GM08714 (cell line): Measurements from ENCODE around the gene UBA1.

Experiments
- H3K4me3 ChIP-seq: fragments of 200-500 bp; sonication (Bioruptor generic); 2 replicates; pipeline ENCODE4 v1.5.1; 2014; ENCODE audit warnings: mild to moderate bottlenecking, low read length, inconsistent platforms
- ZNF274 ChIP-seq: IDR thresholded peaks from 2 replicates; pipeline ENCODE4 v1.6.1; 2012; ENCODE audit warnings: mild to moderate bottlenecking, low read depth, low read length

UBA1 gene

DNA sequence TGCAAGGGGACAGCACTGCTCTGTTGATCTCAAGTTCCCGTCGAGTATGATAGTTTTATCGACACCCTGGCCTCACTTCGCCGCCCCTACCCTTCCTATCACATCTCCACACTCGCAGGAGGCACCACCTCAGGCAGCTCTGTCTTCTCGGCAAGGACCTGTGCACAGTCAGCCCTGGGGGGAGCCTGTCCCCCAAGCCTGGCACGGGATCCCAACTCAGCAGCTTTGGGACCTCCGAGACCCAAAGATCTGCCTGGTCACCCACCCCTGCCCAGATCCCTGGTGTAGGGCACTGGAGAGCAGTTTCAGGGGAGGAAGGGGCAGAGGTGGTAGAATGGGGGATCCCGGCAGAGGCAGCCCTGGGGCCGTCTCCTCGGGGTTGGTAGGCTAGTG lies 18.0 kb upstream of the UBA1 start:
- TF ChIP-seq ZNF274: no peak

DNA sequence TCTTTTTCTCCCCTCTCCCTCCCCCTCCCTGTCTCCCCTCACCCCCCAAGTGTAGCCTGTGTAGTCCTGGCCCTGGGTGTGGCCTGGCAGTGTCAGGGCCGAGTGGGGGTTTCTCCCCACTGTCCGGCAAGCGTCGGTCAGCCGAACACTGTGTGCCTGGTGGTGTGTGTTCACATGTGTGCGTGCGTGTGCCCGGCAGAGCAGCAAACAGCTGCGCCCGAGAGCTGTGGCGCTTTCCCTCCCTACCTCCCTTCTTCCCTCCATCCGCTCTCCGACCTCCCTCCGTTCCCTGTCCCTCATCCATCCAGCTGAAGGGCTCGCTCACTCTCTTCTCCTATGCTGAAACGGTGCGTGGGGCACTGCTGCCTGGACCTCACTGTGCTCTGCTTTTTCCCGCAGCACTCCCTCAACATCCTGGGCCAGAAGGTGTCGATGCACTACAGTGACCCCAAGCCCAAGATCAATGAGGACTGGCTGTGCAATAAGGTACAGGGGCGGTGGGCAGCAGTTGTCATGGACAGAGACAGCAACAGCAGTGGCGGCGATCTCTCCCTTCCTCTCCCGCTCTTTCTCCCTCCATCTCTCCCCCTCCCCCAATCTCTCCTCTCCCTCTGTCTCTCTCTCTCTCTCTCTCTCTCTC lies 17.4 kb upstream of the UBA1 start:
- no peak overlapping the region for H3K4me3 ChIP-seq
- no peak for TF ChIP-seq ZNF274

More for the DNA sequence above, 18.0 kb upstream of the UBA1 start:
- H3K4me3 ChIP-seq: no peak overlapping the region

DNA sequence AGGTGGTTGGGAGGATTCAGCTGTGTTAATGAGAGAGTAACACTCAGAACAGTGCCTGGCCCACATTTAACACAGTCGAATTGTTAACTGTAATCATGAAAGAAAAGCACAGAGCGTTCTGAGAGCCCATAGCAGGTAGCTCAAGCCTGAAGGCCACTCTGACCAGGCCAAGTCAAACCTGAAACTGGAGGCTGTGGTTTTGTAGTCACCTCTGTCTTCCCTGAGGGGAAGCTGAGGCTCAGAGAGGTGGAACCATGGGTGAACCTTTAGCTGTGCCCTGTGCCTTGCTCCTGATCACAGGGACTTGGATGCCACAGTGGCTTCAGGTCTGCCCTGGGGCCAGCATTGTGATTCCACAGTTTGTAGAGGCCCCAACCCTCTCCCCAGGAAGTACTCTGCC lies 16.6 kb upstream of the UBA1 start:
- no peak for TF ChIP-seq ZNF274
- H3K4me3 ChIP-seq: no peak overlapping the region

DNA sequence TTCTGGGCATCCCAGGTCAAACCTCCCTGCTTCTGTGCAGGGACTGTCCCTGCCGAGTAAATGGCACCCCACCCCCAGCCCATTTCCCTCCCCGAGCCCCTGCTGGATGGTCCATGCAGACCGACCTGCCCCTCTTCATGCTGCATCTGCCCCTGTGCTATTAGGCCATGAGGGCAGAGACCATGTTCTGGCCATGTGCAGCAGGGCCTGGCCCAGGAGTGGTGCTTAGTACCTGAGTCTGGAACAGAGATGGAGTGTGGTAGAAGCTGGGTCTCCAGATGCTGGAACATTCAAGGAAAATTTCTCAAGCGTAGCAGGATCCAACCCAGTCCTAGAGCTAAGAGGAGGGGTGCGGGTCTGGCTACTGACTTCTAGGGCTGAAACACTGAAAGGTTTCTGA lies 15.3 kb upstream of the UBA1 start:
- no peak overlapping the region for H3K4me3 ChIP-seq
- TF ChIP-seq ZNF274: no peak

DNA sequence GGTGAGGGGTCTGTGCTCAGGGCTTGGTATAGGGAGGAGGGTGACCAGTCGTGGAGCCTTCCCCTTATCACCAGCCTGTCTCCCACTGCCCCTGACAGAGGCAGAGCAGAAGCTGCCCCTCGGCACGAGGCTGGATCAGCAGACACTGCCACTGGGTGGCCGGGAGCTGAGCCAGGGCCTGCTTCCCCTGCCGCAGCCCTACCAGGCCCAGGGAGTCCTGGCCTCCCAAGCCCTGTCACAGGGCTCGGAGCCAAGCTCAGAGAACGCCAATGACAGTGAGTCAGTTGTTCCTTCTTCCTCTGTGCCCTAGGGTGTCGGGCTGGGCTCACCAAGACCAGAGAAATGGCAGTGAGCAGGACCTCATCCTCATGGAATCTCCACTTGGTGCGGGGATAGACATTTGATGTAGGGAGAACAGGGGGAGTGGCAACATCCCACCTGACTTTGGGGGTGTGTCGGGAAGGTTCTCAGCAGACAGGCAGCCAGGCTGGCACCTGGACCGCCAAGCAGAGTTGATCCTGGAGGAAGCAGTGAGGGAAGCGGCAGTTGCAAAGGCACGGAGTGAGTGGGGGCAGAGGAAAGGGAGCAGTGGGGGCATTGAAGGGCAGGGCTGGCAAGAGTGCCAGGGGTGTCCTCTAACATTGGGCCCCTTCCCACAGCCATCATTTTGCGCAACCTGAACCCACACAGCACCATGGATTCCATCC lies 14.3 kb upstream of the UBA1 start:
- TF ChIP-seq ZNF274: no peak
- no peak overlapping the region for H3K4me3 ChIP-seq

DNA sequence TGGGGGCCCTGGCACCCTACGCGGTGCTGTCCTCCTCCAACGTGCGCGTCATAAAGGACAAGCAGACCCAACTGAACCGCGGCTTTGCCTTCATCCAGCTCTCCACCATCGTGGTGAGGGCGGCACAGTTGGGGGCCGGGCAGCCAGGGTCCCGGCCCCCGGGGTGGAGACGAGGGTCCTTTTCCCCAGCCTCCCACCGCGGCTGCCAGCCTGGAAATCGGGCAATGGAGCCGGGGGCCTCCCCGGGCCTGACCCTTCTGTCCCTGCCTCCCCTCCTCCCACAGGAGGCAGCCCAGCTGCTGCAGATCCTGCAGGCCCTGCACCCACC lies 13.7 kb upstream of the UBA1 start:
- no peak for TF ChIP-seq ZNF274
- H3K4me3 ChIP-seq: no peak overlapping the region

DNA sequence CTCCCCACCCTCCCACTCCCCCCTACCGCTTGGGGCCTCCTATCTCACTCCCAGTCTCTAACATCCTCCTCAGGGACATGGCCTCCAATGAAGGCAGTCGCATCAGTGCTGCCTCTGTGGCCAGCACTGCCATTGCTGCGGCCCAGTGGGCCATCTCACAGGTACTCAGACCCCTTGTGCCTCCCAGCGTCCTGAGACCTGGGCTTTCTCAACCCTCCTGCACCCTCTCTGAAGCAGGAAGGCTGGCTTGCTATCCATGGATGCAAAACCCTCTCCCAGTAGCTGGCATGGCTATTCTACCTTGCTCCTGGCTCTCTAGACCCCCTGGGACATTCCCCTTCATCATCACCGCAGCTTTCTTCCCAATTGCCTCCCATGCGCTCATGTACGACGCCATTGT lies 13.3 kb upstream of the UBA1 start:
- no peak for TF ChIP-seq ZNF274
- no peak overlapping the region for H3K4me3 ChIP-seq

DNA sequence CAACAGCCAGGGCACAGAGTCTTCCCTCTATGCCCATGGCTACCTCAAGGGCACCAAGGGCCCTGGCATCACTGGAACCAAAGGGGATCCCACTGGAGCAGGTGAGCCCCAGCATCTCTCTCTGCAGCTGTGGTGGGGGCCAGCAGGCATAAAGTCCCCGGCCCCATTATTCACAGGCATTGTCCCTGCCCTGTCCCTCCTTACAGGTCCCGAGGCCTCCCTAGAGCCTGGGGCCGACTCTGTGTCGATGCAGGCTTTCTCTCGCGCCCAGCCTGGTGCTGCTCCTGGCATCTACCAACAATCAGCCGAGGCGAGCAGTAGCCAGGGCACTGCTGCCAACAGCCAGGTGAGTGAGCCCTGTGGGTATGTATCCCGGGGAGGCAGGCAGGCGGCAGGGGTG lies 12.3 kb upstream of the UBA1 start:
- TF ChIP-seq ZNF274: no peak
- no peak overlapping the region for H3K4me3 ChIP-seq

DNA sequence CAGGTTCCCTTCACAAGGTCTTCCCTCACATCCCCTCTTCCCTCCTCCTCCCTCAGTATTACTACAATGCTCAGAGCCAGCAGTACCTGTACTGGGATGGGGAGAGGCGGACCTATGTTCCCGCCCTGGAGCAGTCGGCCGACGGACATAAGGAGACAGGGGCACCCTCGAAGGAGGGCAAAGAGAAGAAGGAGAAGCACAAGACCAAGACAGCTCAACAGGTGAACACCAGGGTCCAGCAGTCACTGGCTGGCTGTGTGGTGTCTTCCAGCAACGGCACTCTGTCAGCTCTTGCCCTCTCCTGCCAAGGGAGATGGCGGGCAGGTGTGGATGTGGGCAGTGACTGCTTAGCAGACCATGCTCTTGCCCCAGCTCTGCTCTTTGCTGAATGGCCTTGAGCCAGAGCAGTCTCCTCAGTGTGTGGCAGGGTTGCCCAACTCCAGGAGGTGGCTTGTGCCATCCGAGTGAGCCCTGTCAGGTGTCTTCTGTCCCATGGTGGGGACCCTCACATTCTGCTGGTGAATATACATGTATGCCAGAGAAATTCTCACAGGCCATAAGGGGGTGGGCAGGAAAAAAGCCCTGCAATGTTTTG lies 11.4 kb upstream of the UBA1 start:
- H3K4me3 ChIP-seq: no peak overlapping the region
- TF ChIP-seq ZNF274: no peak

DNA sequence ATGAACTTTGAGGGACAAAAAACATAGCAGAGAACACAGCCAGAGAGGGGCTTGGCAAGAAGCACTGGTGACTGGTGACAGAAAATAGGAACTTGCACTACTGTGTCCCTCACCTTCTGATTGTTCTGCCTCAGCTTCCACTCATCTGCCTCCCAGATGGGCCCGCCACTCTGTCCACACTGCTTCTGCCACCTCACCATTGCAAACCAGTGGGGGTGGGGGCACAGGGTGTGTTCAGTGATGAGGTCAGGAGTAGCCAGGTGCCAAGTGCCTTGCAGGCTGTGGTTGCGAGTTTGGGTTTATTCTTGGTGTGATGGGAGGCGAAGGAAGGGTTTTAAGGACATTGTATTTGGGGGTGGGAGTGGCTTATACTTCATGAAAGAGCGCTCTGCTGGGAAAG lies 9.1 kb upstream of the UBA1 start:
- no peak for TF ChIP-seq ZNF274
- no peak overlapping the region for H3K4me3 ChIP-seq

DNA sequence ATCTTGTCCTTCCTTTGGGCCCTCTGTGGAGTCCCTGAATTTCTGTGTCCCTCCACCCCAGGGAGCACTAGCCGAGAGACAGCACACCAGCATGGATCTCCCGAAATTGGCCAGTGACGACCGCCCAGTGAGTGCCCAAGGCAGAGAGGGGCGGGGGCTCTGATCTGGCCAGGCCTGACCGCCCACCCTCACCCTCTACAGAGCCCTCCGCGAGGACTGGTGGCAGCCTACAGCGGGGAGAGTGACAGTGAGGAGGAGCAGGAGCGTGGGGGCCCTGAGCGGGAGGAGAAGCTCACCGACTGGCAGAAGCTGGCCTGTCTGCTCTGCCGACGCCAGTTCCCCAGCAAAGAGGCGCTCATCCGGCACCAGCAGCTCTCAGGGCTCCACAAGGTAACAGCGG lies 8.4 kb upstream of the UBA1 start:
- TF ChIP-seq ZNF274: no peak
- no peak overlapping the region for H3K4me3 ChIP-seq

DNA sequence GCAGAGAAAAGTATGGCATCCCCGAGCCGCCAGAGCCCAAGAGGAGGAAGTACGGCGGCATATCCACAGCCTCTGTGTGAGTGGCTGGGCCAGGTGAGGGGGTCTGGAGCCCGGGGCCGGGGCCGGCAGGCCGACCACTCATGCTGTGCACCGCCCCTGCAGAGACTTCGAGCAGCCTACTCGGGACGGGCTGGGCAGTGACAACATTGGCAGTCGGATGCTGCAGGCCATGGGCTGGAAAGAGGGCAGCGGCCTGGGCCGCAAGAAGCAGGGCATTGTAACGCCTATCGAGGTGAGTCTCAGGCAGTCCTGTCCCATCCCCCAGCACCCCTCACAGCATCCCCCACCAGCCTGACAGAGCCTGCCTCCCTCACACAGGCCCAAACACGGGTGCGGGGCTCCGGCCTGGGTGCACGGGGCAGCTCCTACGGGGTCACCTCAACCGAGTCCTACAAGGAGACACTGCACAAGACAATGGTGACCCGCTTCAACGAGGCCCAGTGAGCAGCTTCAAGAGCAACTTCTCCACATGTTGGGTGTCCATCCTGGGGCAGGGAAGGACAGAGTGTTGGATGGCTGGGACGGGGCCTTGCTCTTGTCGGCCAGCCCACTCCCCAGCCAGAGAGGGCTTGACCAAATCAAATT lies 7.4 kb upstream of the UBA1 start:
- TF ChIP-seq ZNF274: no peak
- H3K4me3 ChIP-seq: no peak overlapping the region

DNA sequence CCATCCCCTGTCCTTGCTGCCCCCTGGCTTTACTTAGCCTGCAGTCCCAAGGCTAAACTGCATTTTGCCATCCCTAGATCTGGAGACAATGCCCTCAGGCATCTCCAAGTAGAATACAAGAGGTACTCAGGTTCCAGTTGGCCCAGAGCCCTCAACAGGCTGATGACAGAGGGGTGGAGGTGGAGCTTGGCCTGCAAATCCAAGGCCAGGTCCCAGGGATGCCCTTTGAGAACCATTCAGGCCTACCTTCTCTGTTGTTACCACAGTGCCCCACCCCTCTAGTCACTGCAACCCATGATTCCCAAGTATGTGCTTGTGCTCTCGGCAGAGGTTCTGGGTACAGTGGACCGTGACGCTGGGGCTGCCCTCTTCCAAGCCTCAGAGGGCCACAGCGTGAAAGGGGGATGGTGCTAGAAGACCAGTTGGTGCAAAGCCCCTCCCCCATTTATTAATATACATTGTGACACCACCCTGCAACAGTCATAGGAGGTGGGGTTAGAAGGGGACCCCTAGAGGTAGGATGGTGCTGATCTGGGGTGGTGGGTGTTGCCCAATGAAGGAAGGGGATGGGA lies 6.4 kb upstream of the UBA1 start:
- H3K4me3 ChIP-seq: no peak overlapping the region
- TF ChIP-seq ZNF274: no peak

DNA sequence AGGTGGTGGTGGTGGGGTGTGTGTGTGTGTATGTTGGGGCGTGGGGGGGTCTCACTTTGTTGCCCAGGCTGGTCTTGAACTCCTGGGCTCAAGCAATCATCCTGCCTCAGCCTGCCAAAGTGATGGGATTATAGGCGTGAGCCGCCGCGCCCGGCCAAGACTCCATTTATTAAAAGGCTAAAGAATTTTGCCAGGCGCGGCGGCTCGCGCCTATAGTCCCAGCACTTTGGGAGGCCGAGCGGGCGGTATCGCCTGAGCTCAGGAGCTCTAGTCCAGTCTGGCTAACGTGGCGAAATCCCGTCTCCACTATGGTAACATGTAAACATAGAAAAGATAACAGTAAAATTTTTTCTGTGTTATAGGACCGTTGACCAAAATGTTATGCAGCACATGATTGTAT lies 3.7 kb upstream of the UBA1 start:
- no peak overlapping the region for H3K4me3 ChIP-seq
- TF ChIP-seq ZNF274: no peak
